ENCODE data around the gene SCD5.
"Not testable (repeated sequence)": the region's sequence is repeated elsewhere in the genome, so short reads cannot be mapped to it uniquely, and the experiment has no call there.

The SCD5 gene

DNA sequence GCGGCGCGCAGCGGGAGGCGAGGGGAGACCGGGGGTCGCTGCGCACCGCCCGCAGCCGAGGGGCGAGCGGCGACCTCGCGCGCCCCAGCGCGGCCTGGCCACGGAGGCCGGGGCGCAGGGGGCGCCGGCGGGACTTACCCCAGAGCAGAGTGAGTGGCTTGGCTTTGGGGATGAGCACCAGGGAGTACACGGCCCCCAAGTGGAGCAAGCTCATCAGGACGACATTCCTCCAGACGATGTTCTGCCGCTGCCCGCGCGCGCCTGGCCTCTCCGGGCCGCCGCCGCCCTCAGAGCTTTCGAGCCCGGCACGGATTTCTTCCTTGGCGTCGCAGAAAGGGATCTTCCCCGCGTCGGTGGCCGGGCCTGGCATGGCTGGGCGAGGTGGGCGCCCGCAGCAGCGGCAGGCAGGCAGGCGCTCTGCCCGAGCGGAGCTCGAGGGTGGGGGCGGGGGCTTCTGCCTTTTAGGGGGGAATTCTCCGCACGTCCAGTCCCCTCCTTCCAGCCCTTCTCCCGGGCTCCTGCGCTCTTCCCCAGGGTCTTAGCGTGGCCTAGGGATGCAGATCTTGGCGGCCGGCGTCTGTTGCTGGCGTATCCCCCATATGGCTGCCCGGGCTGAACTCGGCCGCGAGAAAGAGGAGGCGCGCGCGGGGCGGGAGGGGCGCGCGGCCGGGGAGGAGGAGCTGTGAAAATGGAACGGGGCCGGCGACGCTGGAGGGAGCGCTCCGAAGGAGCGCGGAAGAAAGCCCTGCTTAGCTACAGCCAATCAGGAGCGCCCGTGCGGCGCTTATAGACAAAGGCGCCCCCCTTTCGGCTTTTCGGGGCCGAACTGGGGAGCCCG is at the start of gene SCD5:
TSS of gene SCD5 (minus strand) at position 629 of the 838 bp plus-strand sequence. CDS start at position 370, 259 bp downstream.
- no peak for FAIRE-seq

DNA sequence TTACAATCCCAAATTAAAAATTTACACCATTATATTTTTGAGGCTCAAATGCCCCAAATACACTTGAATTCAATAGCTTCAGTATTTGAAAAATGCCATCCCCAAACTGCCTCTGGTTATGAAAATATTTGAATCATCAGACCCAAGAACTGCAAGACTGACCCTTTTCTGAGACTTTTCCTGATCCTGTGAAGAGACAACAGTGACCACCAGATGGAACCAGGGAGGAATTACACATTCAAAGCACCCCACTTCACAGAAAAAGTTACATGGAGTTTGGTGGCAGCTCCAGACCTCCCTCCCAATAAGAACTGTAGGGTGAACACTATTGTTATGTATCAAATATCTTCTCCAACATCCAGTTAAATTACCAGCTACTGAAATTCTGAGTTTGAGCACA is 44.0 kb upstream of the SCD5 start:
- FAIRE-seq: no peak

DNA sequence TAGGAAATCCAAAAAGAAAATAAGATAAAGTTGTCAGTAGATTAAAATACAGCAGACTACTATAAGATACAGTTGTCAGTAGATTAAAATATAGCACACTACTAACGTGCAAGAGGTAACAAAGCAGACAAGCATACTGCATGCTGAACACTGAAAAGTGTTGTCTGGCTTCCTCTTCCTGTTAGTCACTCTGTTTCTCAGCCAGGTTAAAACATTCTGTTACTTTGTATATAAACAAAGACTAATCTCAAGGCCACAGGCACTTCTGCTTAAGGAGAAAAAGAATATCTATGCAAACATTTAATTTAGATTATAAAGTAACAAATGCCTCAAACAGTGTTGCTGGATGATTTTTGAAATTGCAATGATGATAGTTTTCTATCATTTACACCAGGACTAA is 41.0 kb upstream of the SCD5 start:
- FAIRE-seq: no peak

DNA sequence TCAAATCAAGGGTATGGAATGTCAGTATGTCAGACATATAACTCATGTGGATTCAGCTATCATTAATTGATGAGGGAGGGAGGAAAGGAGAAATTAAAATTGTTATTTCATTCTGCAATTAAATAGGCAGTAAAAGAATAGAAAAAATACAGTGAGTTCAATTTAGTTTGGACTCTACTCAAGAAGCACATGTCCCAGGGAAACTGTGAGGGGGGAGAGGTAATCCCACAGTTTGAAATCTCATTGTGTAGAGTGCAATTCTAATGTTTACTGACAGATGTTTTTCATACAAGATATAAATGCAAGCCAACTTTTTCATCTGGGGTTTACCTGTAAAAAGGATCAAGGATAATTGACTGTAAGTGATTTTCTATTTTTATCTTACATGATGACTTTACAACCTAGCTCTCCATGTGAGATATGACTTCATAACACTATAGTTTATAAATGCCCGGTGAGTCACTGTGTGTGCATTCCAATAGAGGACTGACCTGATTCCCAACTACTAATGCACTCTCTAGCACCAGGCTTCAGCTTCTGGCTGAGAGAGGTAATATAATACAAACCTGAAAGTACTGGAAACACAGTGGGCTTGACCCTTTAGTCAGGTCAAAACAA is 35.2 kb upstream of the SCD5 start:
- FAIRE-seq: no peak

DNA sequence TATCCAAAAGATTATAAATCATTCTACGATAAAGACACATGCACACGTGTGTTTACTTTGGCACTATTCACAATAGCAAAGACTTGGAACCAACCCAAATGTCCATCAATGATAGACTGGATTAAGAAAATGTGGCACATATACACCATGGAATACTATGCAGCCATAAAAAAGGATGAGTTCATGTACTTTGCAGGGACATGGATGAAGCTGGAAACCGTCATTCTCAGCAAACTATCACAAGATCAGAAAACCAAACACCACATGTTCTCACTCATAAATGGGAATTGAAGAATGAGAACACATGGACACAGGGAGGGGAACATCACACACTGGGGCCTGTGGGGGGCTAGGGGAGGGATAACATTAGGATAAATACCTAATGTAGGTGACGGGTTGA is 34.5 kb upstream of the SCD5 start:
- FAIRE-seq: not testable (repeated sequence)

DNA sequence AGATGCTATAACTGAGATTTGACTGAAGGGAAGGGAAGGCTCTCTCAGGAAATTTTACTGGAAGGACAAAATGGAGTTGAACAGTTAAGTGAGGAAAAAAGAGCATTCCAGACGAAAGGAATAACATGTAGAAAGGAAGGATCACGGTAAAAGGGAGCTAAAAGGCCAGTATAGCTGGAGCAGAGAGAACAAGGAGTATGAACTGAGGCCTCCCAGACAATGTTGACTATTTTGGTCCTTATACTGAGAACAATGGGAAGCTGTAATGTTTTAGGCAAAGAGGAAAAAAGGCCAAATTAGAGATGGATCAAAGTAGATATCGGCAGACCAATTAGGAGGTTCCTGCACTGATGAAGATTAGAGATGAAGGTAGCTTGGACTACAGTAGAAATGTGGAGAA is 26.8 kb upstream of the SCD5 start:
- FAIRE-seq: no peak

DNA sequence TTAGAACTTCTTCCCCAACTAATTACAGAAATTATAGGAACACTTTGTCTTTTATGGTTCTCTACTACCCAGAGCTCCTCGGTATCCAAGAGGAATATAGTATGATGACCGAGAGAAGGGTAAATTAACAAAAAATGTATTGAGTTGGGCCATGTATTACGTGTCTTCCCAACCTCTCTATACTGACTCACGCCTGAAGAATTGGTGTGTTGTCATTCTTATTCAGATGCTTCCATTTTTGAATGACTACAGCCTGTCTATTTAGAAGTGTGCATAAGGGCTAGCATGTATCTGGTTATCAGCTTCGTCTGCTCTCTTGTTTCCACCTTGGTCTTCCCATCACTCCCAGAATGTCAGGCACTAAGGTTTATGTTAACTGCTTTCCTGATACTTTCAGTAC is 24.5 kb upstream of the SCD5 start:
- no peak for FAIRE-seq

DNA sequence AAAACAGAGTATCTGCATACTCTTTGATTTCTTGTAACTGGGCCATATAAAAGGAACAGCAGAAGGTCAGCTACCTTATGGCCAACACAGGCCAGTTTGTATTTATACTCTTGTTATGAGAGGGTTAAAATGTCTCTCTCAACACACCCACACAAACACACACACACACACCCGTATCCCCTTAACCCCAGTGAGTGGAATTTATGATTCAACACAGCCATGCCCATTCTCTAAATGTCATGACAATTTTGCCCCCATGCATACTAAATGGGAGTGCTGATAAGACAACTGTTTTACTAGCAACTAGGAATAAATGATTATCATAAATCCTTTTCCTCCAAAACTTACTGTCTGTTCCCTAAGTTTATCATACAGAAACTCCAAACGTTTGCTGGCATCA is 22.1 kb upstream of the SCD5 start:
- no peak for FAIRE-seq

DNA sequence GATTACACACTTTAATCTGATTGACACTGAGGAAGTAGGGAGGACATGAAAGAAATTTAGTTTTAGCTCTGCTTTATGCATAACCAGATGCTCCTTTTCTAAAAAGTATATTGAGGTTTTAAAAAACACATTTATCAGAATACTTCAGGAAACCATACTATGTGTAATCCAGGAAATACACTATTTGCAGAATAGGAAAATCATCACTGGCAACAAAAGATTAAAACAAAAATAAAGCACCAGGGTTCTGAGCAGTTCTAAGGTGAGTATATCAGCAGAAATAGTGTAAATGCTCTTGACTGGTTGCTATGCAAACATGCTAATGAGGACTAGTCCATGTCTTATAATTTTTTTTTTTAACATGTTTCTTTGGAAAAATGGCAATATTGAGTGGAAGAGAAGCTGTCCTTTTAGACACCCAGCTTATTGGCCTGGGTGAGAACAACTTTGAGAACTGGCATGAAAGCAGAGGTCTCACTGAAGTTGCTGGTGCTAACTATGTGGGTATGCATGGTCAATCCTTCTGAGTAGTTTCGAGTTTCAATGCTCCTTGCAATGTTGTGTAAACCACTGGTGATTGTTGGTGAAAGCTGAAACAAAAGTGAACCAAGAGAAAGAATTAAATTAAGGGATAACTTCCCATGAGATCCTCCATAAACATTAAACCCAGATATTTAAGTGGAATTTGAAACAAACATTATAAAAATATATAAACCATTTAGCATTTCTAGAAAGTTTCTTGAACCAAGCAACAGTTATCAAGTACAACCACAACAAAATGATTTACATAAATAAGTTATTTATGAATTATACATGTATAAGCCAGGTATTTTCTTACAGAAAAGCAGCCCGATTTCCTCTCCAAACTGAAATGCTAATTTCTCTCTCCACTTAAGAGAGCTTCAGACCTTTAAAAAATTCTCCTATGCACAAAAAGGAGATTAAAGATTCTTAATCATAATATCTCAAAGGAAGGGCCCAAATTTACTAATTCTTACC is 20.4 kb upstream of the SCD5 start:
- no peak for FAIRE-seq

DNA sequence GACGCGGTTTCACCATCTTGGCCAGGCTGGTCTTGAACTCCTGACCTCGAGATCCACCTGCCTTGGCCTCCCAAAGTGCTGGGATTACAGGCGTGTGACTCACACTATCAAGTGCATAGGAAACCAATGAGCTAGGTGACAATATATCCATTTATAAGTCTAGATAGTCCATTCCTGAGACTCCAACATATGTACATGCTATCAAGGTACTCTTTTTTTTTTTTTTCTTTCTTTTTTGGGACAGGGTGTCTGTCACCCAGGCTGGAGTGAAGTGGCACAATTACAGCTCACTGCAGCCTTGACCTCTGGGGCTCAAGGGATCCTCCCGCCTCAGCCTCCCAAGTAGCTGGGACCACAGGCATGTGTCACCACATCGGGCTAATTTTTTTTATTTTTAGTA is 18.3 kb upstream of the SCD5 start:
- not testable (repeated sequence) for FAIRE-seq

DNA sequence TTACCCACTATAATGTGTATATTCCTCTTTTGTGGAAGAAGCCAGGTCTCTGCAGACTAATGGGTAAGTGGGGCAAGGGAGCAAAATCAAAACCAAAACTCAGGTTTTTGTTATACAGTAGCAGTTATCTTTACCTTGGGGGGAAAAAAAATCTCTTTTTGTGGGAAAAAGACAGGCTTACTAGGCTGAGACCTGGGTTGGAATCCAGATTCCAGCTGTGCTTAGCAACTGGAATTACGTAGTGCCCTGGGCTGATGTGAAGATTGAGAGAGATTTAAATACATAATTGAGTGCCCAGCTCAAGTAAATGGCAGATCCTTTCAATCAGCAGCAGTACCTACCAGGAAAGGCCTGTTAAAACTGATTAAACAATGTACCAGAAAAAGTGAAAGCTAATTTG is 15.4 kb upstream of the SCD5 start:
- FAIRE-seq: no peak

DNA sequence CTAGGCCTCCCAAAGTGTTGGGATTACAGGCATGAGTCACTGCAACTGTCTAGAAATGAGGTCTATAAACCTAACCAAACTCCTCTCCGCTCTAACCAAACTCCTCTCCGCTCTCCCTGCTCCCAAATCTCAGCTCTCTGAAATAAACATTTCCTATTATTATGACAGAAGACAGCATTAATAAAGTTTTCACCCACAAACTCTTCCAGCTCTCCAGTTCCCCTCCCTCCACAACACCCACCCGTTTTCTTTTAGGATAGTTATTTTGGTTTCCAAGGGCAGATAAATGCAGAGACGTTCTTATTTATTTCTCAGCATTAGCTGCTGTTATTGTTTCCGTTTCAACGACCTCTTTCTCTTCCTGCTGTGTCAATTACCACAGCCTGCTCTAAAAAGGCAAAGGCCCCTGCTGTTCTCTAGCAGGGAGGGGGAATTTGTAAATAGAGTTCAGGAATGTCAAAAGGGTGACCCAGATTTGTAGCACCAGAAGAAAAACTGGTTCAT is 13.3 kb upstream of the SCD5 start:
- FAIRE-seq: no peak

DNA sequence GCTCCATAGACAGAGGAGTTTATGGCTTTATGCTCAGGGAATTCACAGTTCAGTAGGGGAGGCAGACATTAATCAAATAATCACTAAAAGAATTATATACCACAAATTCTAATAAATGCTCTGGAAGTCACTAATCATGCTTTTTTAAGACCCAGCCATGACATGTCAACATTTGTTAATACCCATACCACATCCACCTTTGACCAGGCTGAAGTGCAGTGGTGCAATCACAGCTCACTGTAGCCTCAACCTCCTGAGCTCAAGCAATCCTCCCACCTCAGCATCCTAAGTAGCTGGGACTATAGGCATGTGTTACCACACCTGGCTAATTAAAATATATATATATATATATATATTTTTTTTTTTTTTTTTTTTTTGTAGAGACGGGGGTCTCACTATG is 12.8 kb upstream of the SCD5 start:
- no peak for FAIRE-seq

DNA sequence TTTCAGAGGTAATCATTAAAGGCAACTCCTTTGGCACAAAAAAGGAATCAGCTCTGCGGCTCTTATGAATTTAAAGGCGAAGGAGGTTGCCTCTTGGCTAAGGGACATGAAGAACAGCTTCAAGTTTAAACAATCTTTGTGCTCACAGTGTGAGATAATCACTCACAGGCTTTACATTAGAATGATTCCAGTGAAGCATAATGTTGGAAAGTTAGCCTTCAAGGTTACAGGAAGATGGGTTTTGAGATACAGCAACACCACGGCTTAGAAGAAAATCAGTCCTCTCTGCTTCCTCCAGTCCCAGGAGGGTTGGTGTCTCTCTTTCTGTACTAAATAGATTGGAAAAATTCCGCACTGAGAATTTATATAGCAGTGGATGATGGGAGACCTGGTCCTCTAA is 11.6 kb upstream of the SCD5 start:
- no peak for FAIRE-seq

DNA sequence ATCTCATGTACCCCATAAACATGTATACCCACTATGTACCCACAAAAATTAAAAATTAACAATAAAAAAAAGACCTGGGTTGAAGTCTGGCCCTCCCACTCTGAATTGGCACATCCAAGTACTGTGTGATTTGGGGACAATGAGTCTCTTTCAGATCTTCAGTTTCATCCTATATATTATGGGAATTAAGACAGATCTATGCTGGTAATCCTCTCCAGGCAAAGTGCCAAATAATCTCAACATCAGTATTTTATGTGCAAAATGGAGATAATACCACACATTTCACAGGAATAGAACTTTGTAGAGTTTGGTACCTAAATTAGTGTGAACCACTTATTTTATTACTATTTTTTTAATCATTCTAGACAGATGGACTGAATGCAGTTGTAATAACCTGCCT is 11.0 kb upstream of the SCD5 start:
- no peak for FAIRE-seq

DNA sequence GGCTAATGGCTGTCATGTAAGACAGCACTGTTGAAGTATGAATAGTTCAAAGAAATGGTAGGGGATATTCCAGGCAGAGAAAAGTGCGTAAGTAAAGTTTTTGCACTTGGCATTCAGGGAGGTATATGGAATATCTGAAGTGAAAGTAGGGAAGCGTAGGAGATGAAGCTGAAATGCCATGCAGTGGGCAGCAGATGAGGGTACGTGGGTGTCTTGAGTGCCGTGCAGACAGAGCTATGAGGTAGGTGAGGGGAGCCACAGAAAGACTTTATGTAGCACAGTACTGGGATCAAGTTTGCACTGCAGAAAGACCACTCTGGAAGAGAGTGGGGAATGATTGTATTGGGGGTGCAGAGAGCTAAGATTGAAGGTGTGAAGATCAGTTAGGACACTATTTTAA is 5.2 kb upstream of the SCD5 start:
- no peak for FAIRE-seq

DNA sequence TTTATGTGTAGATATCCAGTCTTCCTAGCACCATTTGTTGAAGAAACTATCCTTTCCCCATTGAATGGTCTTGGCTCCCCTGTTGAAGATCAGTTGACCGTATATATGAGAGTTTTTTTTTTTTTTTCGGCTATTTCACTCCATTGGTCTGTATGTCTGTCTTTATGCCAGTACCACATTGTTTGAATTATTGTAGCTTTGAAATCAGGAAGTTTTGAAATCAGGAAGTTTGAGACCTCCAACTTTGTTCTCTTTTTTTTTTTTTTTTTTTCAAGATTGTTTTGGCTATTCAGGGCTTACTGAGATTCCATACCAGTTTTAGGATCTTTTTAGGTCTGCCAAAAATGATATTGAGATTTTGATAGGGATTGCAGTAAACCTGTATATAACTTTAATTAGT is 4.3 kb upstream of the SCD5 start:
- no peak for FAIRE-seq

DNA sequence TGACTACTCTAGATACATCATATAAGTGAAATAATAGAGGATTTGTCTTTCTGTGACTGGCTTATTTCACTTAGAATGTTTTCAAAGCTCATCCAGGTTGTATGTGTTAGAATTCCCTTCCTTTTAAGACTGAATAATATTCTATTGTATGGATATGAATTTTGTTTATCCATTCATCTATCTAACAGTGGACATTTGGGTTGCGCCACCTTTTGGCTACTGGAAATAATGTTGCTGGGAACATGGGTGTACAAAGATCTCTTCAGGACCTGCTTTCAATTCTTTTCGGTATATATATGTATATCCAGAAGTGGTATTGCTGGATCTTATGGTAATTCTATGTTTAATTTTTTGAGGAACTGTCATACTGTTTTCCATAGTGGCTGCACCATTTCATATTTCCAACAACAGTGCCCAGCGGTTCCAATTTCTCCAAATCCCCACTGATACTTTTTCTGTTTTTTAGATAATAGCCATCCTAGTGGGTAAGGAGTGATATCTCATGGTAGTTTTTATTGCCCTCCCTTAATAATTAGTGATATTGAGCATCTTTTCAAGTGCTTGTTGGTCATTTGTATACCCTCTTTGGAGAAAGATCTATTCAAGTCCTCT is 3.4 kb upstream of the SCD5 start:
- peak; percentile 94 for FAIRE-seq

DNA sequence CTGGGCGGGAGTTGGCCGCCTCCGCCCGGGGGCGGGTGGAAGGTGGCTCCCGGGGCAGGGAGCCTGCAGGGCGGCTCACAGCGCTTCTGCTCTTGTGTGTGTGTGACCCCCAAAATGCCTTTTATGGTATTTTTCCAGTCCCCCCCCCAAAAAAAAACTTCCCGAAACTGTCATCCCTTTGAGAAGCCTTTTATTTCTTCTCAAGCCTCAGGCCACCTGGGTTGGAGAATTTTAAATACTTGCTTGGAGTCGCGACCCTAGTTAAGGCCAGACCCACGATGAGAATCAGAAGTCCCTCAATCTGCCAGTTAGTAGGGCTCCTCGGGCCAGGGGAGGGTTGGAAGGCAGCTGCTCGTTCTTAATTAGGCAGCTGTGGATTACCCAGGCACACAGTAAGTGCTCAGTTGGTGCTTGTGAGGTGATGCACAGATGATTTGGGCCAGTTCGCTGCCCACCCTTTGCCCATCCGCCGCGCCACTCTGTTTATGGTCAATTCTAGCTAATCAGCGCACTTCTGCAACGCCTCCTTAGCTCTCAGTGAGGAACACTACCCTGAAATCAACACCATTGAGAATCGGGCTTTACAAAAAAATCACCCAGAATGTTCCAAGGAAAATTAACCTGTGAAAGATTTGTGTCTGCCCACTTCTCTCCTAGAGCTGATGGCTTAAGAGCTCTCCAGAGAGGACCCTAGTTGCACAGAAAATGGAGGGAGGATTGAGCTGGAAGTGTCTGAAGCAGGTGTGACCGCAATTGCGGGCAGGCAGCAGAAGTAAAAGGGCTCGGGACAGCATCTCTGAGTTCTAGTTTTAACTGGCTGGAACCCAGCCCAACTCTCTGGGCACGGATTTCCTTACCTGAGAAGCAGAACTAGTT is 648 bp upstream of the SCD5 start:
- no peak for FAIRE-seq

DNA sequence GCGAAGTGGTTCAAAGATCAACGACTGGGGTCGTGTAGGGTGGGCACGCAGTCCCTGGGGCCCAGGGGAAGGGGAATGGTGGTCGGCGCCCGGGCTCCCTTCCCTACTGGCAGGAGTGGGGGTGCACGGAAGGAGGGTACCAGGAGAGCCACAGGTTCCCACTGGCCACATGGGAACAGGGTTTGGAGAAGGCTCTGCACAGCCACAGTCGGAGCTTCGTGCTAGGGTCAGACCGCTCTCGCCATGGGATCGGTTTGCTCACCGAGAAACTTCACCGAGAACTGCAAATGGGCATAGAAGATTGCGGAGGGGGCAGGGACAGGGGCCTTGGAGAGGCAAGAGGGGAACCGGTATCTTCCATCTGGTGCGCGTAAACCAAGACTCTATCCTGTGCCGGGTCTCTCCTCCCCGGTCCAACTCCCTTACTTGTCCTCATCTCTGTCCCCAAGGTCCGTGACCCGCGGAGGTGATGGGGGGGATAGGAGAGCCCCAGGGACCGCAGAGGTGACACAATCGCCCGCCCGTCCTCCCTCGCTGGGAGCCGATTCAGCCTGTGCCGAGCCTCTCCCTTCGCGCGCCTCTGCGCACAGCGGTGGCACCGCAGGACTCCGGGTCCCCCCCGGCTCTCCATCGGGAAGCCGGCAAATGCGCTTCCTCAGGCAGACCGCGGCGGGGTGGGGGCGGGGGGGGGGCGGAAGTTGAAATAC is 1.0 kb downstream of the SCD5 start:
- no peak for FAIRE-seq

DNA sequence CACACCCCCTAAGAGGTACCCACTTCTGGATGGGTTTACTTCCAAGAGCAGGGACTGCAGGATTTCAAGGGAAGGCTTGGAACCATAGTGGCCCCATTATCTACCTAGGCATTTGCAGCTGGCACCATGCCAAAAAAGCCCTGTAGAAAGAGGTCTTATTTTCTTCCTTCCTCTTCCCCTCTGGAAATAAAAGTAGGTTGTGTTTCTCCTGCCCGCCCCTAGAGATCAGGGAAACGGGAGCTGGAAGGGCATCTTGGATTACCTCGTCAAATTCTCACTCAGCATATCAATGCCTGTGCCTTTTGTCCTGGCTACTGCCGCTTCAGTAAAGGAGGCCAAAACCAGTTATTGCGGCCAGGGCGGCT is 1.6 kb downstream of the SCD5 start:
- FAIRE-seq: no peak
